DMS153 treated with DMSO at 0.1 percent for 48 hours (cell line): ENCODE data around the gene FSD1L.

Source experiments
- DNase-seq: peaks from one replicate; lab custom pipeline; 2025; ENCODE audit not compliant: unreplicated experiment; lab: John Stamatoyannopoulos, UW

FSD1L gene

DNA sequence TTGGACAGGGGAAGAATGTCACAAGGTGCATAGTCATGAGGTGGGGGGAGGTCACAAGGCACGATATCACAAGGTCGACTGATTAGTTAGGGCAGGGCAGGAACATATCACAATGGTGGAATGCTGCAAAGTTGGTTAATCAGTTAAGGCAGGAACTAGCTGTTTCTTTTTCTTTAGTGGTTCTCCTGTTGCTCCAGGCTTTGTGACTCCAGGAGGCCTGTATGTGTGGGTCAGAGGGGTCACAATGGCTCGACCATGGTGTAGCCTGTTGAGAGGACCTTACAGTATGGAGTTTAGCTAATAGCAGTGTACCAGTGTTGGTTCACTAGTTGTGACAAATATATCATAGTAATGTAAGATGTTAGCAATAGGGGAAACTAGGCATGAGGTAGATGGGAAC is 12.4 kb upstream of the FSD1L start:
- DNase-seq = no peak

DNA sequence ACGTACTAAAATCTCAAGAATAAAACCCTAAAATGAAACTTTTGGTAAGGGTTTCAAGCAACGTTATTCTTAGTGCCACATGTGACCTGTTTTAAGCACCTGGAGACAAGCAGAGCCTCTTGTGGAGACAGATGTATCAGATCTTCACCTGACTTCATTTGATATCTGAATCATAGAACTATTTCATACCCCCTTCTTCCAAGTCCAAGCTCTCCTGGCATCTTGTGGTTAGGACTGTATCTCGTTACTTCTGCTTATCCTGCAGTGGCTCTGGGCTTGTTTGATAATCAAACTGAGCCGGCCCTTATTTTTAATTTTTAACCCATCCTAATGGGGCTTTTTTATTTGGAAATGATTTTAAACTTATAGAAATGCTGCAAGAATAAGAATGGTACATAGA is 11.1 kb upstream of the FSD1L start:
- no peak for DNase-seq

DNA sequence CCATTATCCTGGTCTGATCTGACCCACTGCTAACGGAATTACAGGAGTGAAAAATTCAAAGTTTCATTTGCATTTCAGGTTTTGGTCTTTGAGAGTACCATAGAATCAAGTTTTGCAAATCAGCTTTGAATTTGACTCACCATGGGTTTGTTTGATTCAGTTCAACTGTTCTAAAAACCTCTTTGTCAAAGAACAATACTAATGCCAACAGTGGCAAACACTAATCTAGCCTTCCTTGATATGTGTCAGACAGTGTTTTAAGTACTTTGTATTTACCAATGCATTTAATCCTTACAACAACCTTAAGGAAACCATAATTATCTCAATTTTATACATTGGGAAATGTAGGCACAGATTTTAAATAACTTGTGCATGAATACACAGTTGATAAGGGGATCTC is 10.1 kb upstream of the FSD1L start:
- DNase-seq = no peak

DNA sequence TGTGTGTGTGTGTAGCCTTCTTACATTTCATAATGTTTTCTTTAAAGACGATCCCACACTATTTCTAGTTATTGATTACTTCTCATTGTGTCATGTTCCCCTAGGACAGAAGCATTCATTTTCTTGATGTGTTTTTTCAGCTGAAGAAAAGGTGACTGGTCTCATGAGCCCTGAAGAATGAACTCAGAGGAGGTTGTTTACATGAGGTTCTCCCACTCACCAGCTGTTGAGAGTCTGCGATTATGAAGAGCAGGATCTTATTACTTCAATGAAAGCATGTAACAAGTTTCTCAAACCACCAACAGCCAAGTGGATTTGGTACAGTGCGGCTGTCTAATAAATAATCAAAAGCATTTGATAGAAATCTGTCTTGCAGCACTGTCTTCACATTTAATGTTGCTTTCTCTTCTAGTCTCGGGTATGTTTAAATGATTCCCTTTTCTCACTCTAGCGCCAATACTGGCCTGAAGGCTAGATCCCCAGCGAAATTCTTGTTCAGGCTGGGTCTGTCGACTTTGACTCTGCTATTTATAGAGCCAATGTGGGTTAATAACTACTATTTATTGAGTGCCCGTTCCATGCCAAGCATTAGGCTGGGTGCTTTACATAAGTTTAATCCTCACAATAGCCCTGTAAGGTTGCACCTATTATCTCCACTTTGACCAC is 9.6 kb upstream of the FSD1L start:
- no peak for DNase-seq

DNA sequence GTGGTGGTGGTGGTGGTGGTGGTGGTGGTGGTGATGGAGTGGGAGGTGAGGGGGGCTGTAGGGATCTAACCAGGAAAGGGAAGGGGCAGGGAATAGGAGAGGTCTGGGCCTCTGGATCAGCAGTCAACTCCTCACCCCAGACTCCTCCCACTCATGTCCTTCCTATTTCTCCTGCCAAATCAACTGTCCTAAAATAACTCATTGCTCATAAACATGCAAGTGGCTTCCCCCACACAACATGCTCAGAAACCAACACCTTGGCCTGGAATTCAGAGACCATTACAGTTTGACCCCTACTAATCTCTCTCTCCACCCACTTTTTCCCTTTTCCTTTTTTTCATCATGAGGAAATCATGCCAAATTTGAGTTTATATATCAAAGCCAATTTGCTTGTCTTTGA is 8.4 kb upstream of the FSD1L start:
- no peak for DNase-seq

DNA sequence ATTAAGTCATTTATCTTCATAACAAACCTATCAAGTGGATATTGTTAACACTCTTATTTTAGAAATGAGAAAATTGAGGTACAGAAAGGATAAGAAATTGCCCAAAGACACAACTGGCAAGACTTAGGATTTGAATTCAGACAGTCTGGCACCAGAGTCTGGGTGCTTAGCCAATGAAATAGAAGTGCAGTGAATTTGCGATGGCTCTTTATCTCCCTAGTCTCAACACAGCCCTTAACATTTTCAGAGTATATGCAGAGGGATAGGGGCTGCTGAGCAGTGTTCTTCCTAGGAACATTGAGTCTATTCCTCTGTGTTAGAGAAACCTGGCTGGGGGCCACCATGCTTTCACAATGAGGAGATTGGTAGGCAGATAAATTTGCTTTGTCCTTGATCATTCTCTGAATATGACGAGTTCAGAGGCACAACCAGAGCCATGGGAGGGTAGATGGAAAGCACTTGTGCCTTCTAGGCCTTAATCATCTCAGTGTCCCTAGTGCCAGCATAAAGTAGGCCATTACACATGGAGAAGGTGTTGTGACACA is 6.1 kb upstream of the FSD1L start:
- no peak for DNase-seq

DNA sequence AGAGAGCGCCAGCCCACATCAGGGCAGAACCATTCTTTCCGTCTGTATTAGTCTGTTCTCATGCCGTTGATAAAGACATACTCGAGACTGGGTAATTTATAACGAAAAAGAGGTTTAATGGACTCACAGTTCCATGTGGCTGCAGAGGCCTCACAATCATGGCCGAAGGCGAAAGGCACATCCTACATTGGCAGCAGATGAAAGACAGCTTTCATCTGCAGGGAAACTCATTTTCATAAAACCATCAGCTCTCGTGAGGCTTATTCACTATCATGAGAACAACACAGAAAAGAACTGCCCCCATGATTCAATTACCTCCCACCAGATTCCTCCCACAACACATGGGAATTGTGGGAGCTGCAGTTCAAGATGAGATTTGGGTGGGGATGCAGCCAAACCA is 4.7 kb upstream of the FSD1L start:
- no peak for DNase-seq

DNA sequence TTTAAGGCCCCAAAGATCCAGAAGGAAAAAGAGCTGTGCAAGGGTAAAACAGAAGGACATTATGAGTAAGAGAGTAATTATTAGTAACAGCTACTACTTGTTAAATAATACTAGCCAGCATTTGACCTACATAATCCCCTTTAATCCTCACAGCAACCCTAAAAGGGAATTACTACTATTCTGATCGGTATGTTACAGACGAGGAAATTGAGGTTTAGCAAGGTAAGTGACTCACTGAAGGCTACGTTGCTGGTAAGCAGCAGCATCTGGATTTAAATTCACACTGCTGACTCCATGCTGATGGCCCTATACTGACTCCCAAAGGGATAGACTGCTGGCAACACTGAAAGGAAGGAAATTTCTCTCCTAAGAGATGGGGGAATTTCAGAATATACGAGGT is 3.7 kb upstream of the FSD1L start:
- no peak for DNase-seq

DNA sequence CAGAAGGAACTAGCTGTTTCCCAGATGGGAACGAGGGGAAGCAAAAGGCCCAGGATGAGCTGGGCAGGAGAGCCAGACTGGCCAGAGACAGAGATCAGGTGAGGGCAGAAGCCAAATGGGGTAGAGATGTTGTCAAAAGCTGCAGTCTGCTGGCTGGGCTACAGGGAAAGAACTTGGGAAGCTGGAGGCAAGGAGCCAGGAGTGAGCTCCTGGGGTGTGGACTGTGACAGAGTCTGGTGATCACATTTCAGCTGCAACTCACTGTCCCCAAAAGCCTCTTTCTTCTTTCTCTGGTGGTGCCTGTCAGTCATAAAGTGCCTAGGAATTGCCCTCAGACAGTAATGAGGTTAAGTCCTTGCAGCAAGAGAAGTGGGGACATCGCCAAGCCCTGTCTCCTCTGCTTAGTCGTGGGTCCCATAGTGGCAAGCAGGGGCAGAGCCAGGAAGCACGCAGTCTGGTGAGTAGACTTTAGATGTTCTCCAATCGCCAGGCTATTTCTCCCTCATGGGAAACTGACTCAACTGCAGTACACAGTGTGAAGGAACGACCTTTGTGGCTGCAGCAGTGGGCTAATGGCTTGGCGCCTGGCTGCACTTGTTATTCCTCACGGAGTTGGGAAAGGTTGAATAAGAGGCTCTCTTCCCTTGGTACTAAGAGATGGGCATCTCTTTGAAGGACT is 2.5 kb upstream of the FSD1L start:
- no peak for DNase-seq

DNA sequence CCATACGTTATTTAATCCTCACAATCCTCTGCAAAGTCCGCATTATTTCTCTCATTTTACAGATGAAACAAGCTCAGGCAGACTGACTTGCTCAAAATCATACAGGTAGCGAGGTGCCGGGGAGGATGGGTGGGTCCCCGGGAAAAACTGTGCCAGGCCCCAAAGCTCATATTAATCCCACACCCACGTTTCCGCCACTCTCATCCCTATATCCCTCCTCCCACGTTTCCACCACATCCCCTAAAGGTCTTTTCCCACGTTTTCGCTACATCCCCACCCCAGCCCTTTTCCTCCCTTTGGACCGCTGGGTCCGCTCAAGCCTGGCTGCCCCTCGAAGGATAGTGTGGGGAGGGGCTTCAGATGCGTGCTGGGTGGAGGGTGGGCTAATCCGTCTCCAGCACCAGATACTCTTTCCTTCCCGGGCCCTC is 434 bp upstream of the FSD1L start:
- no peak for DNase-seq

DNA sequence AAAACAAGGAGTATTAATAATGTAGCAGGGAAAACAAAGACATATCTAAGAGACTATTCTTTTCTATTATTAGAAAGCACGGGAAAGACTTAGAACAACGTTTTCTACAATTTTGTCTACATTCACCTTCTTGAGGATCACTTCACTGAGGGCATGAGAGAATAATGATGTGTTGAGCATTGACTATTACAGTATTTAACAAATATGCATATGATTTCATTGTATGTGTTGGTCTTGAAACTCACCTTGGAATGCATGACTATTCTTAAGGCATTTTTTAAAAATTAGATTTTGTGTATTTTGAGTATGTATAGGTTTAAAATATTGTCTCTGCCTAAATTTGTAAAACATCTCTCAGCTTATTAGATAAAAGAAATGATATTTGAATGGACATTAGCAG is 1.2 kb downstream of the FSD1L start:
- DNase-seq = no peak

DNA sequence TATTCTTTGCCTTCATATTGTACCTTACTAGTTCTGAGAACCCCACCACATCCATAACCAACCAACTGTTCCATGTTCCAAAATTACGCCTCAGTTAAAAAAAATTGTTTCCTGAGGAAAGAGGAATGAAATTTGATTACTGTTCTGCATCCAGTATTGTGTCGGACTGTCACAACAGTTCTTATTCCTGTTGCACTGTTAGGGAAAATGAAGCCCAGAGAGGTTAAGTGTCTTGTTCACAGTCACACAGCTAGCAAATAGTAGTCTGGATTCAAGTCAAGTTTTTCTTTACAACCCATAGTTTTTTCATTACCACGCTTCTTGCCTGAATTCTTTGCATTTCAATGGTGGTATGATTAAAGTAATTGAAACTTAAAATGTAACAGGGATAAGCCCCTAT is 4.4 kb downstream of the FSD1L start:
- DNase-seq = no peak

DNA sequence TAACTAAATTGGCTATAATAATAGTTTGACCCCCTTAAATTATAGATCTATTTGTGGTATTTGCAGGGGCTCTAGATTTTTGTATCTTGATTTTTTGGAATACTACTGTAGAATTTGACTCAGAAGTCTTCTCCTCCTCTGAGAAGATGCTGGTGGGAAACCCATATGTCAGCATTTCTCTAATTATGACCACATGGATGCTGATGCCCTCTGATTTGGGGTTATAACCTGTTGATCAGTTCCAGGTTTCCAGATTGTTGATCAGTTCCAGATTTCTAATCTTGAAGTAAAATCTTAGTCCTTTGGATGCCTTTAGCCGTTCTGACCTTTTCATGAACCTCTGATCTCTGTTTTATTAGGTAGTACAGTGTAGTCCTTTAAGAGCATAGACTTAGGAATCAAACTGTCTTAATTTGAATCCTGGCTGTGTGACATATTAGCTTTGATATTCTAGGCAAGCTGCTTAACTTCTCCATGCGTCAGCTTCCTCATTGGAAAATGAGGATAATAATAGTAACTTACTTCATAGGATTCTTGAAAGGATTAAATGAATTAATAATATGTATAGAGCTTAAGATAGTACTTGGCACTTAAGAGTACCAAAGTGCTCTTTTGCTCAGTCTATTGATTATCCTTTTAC is 8.1 kb downstream of the FSD1L start:
- no peak for DNase-seq

DNA sequence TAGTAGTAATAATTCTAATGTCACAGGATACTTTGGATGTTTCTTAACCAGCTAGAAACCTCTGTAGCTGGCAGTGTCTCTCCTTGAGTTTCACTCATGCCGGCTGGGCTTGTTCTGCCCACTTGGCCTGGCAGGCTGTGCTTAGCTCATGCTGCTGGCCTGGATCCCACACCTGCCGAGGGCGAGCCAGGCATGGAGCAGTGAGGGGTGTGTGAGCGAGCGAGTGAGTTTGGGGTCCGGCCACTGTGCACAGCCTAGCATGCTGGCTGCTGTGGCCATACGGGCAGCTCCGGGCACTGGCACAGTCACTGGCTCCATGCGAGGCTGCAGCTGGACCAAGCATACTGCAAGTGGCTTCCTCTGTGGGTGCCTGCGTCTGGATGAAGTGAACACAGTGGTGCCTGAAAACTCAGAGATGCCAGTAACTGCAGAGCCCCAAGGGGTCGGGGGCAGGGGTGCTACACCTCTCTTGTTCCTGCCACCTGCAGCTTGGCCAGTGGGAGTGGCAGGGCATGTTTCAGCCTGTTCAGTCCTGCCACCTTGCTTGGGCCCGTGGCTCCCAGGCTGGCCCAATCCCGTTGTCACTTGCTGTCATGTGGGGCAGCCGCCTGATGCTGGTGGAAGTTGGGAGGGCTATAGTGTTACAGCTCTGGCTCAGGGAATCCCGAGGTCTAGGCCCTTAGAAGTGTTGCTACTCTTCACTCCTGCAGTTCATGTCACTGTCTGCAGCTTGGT is 9.9 kb downstream of the FSD1L start:
- DNase-seq = no peak

DNA sequence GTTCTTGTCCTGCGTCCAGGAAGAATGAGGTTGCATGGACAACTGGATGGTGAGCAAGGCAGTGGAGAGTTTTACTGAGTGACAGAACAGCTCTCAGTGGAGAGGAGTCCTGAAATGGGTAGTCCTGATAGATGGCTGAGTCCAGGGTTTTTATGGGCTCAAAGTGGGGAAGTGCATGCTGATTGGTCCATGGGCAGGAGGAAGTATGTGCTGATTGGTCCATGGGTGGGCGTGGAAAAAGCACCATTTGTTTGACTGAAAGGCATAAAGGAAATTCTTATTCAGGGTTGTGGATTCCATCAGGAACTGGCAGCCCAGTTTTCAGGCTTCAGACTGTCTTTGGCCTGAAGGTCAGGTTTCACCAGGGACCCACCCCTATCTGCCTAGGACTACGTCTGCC is 10.6 kb downstream of the FSD1L start:
- DNase-seq = no peak

DNA sequence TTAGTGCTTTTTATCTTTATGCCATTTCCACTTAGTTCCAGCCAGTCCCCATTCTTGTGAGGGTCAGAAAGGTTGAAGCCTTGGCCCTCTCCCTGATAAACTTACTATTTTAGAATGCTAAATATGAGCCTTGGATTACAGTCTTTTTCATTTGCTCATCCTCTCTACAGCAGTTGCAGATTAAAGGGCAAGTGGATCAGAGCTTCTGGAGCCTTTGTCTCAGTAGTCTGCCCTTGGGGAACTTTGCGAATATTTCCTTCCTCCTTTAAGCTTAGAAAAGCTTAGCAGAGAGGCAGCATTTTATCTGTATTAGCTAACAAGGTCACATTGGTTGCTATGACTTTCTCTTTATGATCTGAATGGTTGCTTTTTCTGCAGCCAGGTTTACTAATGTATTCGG is 11.5 kb downstream of the FSD1L start:
- no peak for DNase-seq

DNA sequence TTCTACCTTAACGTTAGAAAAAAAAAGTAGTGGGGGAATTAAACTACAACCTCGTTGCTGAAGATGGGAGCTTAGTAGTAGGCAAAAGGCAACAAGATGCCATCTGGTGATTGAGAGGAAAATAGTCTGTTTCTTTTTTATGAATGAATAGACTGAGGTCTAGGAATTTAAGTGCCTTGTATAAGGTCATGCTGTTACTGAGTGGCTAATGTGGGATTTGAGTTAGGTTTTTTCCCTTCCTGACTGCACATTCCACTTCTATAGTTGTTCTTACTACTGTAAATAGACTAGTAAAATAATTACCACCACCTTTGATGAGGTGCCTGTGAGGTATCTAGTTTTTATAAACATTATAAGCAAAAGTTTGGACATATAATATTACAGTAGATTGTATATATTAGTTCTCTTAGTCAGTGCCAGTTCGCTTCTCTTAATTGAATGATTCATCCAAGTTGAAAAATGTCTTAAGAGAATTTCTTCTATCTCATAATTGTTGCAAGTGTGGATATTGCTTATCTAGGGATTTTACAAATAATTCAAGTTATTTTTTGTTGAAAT is 19.1 kb downstream of the FSD1L start:
- DNase-seq = no peak

DNA sequence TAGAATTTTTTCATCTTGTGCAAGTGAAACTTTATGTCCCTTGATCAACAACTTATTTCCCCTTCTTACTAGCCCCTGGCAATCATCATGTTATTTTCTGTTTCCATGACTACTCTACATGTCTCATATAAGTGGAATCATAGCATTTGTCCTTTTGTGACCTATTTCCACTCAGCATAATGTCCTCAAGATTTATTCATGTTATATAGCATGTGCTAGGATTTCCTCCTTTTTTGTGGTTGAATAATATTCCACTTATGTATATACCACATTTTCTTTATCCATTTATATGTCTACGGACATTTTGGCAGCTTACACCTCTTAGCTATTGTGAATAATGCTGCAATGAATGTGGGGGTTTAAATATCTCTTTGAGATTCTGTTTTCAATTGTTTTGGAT is 21.0 kb downstream of the FSD1L start:
- DNase-seq = no peak

DNA sequence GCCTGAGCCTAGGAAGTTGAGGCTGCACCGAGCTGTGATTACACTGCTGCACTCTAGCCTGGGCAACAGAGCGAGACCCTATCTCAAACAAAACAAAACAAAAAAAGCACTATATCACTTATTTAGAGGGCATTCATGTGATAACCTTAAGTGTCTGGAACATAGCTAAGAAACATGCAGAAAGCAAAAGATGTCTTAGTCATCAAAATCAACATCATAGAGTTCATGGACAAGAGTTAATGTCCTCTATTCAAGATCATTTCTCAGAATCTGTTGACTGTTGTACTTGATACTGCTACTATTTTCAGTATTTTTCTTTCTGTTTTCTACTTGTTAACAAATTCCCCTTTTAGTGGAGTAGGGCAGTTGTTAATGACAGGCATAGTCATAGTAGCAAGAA is 25.4 kb downstream of the FSD1L start:
- no peak for DNase-seq

DNA sequence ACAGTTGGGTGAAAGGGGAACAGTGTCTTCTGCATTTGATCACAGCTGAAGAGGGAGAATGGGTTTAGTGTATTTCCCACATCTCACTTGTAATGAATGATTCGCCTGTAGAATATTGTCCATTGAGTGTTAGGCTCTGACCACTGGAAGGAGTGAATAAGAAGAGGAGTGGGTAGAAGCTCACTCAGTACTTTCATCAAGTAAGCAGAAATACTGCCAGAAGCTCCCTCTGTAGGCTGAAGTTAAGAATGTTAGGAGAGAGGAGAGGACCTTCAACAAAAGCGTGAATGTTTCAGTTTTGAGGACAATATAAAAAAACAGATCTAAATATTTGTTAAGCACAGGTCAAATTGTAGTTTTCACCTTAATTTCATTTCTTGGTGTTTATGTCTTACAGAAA is 27.5 kb downstream of the FSD1L start:
- DNase-seq = no peak

DNA sequence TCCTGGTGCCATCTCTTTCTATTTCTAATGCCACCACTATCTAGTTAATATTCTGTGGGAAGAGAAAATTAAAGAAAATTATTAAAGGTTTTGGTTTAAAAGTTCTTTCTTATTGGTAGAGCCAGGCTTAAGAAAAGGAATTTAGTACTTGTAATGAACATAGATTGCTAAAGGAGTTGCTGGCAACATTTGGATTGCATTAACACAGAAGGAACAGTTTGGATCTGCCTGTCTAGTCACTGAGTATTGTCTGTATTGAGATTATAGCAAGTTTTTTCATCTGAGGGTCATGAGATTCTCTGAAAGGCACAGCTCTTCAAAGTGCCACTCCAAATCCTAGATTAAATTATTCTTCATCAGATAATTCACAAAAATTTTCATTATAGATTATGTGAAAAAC is 32.0 kb downstream of the FSD1L start:
- DNase-seq = no peak
